SK-MEL-5 (cell line): ENCODE data around the gene SPTLC3. TPM values are rescaled to one million over a fixed set of nuclear protein-coding genes. Genes with fewer than 3 reads are reported as not detected.

ENCODE experiments used
- DNase-seq: peaks from one replicate; pipeline ENCODE4 v3.0.0-alpha.2; 2016; ENCODE audit warnings: low read depth, low spot score
- in situ Hi-C: cut with HindIII; loops from 2 replicates; pipeline ENCODE4 v1.10.0; 2016; ENCODE audit warnings: low sequenced_read_pairs, high pct_unique_total_duplicates, low pct_unique_long_range_greater_than_20kb
- total RNA-seq: library from RNA; depleted of rRNA; stranded (reverse); fragments of >200 nt; shearing (Covaris generic); gene quantifications from 2 replicates; pipeline ENCODE4 v1.2.3, GENCODE V29; 2014

Gene SPTLC3
- total RNA-seq, 1 experiment from 2014 or later, result 2.0 TPM

- DNase-seq, result no peak
- in situ Hi-C loops, result no loop called here
Measured at GRCh38 chr20:13058666-13059389, 50.1 kb downstream of the SPTLC3 start.

GRCh38 chr20:13059398-13060136, 50.8 kb downstream of the SPTLC3 start:
- in situ Hi-C loops, result no loop called here
- DNase-seq, result no peak

GRCh38 chr20:13060327-13060726, 51.6 kb downstream of the SPTLC3 start:
- in situ Hi-C loops, result no loop called here
- DNase-seq, result no peak

GRCh38 chr20:13061381-13061780, 52.6 kb downstream of the SPTLC3 start:
- in situ Hi-C loops, result no loop called here
- no peak for DNase-seq

GRCh38 chr20:13062789-13063188, 54.0 kb downstream of the SPTLC3 start:
- in situ Hi-C loops, result no loop called here

GRCh38 chr20:13068336-13068735, 59.6 kb downstream of the SPTLC3 start:
- in situ Hi-C loops, result no loop called here
- DNase-seq, result no peak

More at GRCh38 chr20:13062789-13063188, 54.0 kb downstream of the SPTLC3 start:
- DNase-seq, result no peak

- in situ Hi-C loops, result no loop called here
- no peak for DNase-seq
Measured at GRCh38 chr20:13081877-13082276, 73.1 kb downstream of the SPTLC3 start.

GRCh38 chr20:13082378-13082777, 73.6 kb downstream of the SPTLC3 start:
- in situ Hi-C loops, result no loop called here
- DNase-seq, result no peak

GRCh38 chr20:13085275-13085674, 76.5 kb downstream of the SPTLC3 start:
- in situ Hi-C loops, result no loop called here

GRCh38 chr20:13089950-13090469, 81.2 kb downstream of the SPTLC3 start:
- DNase-seq, result no peak
- in situ Hi-C loops, result no loop called here

More at GRCh38 chr20:13085275-13085674, 76.5 kb downstream of the SPTLC3 start:
- no peak for DNase-seq

GRCh38 chr20:13092111-13092510, 83.3 kb downstream of the SPTLC3 start:
- DNase-seq, result no peak
- in situ Hi-C loops, result no loop called here

- in situ Hi-C loops, result no loop called here
- DNase-seq, result no peak
Measured at GRCh38 chr20:13094976-13095375, 86.2 kb downstream of the SPTLC3 start.

- in situ Hi-C loops, result no loop called here
- no peak for DNase-seq
Measured at GRCh38 chr20:13098720-13099355, 90.1 kb downstream of the SPTLC3 start.

- in situ Hi-C loops, result loop anchor here (25.0 kb wide), 1 partner anchor 188 kb away; no protein-coding TSS in a partner anchor
- DNase-seq, result no peak
Measured at GRCh38 chr20:13099676-13100075, 90.9 kb downstream of the SPTLC3 start.

GRCh38 chr20:13101276-13101675, 92.5 kb downstream of the SPTLC3 start:
- no peak for DNase-seq
- in situ Hi-C loops, result loop anchor here (25.0 kb wide), 1 partner anchor 186 kb away; no protein-coding TSS in a partner anchor

GRCh38 chr20:13101706-13102105, 92.9 kb downstream of the SPTLC3 start:
- in situ Hi-C loops, result loop anchor here (25.0 kb wide), 1 partner anchor 186 kb away; no protein-coding TSS in a partner anchor
- no peak for DNase-seq

- no peak for DNase-seq
- in situ Hi-C loops, result loop anchor here (25.0 kb wide), 1 partner anchor 185 kb away; no protein-coding TSS in a partner anchor
Measured at GRCh38 chr20:13102237-13102636, 93.5 kb downstream of the SPTLC3 start.

GRCh38 chr20:13102694-13103093, 93.9 kb downstream of the SPTLC3 start:
- DNase-seq, result no peak
- in situ Hi-C loops, result loop anchor here (25.0 kb wide), 1 partner anchor 185 kb away; no protein-coding TSS in a partner anchor
